Tibial nerve (tissue), 4 donors: ENCODE measurements around the gene WDR12.

ENCODE experiments used
- EP300 ChIP-seq, 2 donors: sonication (generic); formaldehyde crosslinking; IDR thresholded peaks; one replicate each; pipeline ENCODE4 v1.6.1; 2017; ENCODE audit warnings: antibody characterized with exemption in 2 of 2, mild to moderate bottlenecking in 1 of 2
- POLR2A ChIP-seq, 2 donors: fragments of 450-650 bp; IDR thresholded peaks; one replicate each; pipeline ENCODE4 v1.6.1; 2017; ENCODE audit warnings: antibody characterized with exemption in 2 of 2, mild to moderate bottlenecking in 2 of 2, moderate library complexity in 2 of 2
- TF ChIP-seq, protein P1 (sequence below), 5 experiments: fragments of 200-600 bp in 3 of 5; fragments of 450-650 bp in 2 of 5; sonication (generic) in 3 of 5; IDR thresholded peaks; one replicate each; pipeline ENCODE4 v1.5.1; 2016 to 2019; ENCODE audit warnings: antibody characterized with exemption in 5 of 5, mild to moderate bottlenecking in 3 of 5, moderate library complexity in 2 of 5

DNA sequence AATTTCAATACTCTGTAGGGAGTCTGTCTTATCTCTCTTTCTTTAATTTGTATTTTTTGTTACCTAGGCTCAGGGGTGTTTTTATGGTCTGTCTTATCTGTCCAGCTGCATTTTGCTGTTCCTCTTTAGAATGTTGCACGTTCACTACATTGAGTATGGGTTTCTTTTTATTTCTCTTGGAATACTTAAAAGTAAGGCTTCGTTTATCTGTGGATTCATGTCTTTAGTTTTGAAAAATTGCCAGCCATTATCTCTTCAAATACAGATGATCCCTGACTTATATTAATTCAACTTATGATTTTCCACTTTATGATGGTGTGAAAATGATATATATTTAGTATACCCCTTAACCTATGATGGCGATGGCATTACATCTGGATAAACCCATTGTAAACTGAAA is 27.5 kb upstream of the WDR12 start:
- no peak for TF ChIP-seq POLR2A (IDR thresholded peaks at IDR 0.05)
- TF ChIP-seq, protein P1, sequence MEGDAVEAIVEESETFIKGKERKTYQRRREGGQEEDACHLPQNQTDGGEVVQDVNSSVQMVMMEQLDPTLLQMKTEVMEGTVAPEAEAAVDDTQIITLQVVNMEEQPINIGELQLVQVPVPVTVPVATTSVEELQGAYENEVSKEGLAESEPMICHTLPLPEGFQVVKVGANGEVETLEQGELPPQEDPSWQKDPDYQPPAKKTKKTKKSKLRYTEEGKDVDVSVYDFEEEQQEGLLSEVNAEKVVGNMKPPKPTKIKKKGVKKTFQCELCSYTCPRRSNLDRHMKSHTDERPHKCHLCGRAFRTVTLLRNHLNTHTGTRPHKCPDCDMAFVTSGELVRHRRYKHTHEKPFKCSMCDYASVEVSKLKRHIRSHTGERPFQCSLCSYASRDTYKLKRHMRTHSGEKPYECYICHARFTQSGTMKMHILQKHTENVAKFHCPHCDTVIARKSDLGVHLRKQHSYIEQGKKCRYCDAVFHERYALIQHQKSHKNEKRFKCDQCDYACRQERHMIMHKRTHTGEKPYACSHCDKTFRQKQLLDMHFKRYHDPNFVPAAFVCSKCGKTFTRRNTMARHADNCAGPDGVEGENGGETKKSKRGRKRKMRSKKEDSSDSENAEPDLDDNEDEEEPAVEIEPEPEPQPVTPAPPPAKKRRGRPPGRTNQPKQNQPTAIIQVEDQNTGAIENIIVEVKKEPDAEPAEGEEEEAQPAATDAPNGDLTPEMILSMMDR (IDR thresholded peaks at IDR 0.05): no peak
- no peak for TF ChIP-seq EP300 (IDR thresholded peaks at IDR 0.05)
